GM23338 (cell line): ENCODE measurements around the gene S100A3. TPM values are rescaled to one million over a fixed set of nuclear protein-coding genes. Genes with fewer than 3 reads are reported as not detected.
"Not testable (repeated sequence)": the region's sequence is repeated elsewhere in the genome, so short reads cannot be mapped to it uniquely, and the experiment has no call there.

Experiments
- ATAC-seq: fragments of 200-7000 bp; cut with Tn5 transposase; 3 replicates; pipeline ENCODE4 v1.9.1; 2020
- DNase-seq: peaks from one replicate; pipeline ENCODE4 v3.0.0-alpha.2; 2015; ENCODE audit warnings: low spot score
- H2AFZ ChIP-seq: fragments of 200-600 bp; sonication (generic); 2 replicates; pipeline ENCODE4 v1.8.0; 2016; ENCODE audit warnings: antibody characterized with exemption, mild to moderate bottlenecking, moderate library complexity
- H3F3A ChIP-seq: fragments of 200-600 bp; sonication (generic); replicated peaks from 2 replicates; pipeline ENCODE4 v1.8.0; 2017; ENCODE audit warnings: antibody characterized with exemption, mixed run types, low read depth
- H3K27ac ChIP-seq: fragments of 200-600 bp; sonication (generic); 2 replicates; pipeline ENCODE4 v1.6.1; 2016; ENCODE audit warnings: low read depth
- H3K27me3 ChIP-seq: fragments of 200-600 bp; sonication (generic); 2 replicates; pipeline ENCODE4 v1.8.0; 2016; ENCODE audit warnings: mild to moderate bottlenecking, mixed run types, moderate library complexity; ENCODE audit not compliant: insufficient read depth
- H3K36me3 ChIP-seq: fragments of 200-600 bp; sonication (generic); 2 replicates; pipeline ENCODE4 v1.8.0; 2016; ENCODE audit warnings: mild to moderate bottlenecking; ENCODE audit not compliant: insufficient read depth
- H3K4me1 ChIP-seq: fragments of 200-600 bp; sonication (generic); 2 replicates; pipeline ENCODE4 v1.8.0; 2016; ENCODE audit warnings: mild to moderate bottlenecking, moderate library complexity; ENCODE audit not compliant: insufficient read depth
- H3K4me2 ChIP-seq: fragments of 200-600 bp; sonication (generic); 2 replicates; pipeline ENCODE4 v1.7.1; 2017; ENCODE audit warnings: mixed run types
- H3K4me3 ChIP-seq: fragments of 200-600 bp; sonication (generic); 2 replicates; pipeline ENCODE4 v1.6.1; 2016; ENCODE audit warnings: mixed run types
- H3K79me2 ChIP-seq: fragments of 200-600 bp; sonication (generic); replicated peaks from 2 replicates; pipeline ENCODE4 v1.8.0; 2017; ENCODE audit warnings: mild to moderate bottlenecking; ENCODE audit not compliant: insufficient read depth
- H3K9me2 ChIP-seq: fragments of 200-600 bp; sonication (generic); 2 replicates; pipeline ENCODE4 v1.8.0; 2017; ENCODE audit not compliant: insufficient read depth
- H4K20me1 ChIP-seq: fragments of 200-600 bp; sonication (generic); replicated peaks from 2 replicates; pipeline ENCODE4 v1.8.0; 2017; ENCODE audit warnings: mild to moderate bottlenecking; ENCODE audit not compliant: insufficient read depth
- H3K27ac Mint-ChIP-seq: 2 replicates; pipeline ENCODE4 v1.8.0; 2020; ENCODE audit warnings: inconsistent platforms, mild to moderate bottlenecking, moderate library complexity, mixed read lengths
- H3K27me3 Mint-ChIP-seq: 3 replicates; pipeline ENCODE4 v1.8.0; 2022; ENCODE audit warnings: low read depth, mild to moderate bottlenecking, moderate library complexity, mixed read lengths, inconsistent platforms; ENCODE audit not compliant: insufficient read depth, poor library complexity
- H3K36me3 Mint-ChIP-seq: 3 replicates; pipeline ENCODE4 v1.8.0; 2021; ENCODE audit warnings: low read depth, mild to moderate bottlenecking, inconsistent platforms, moderate library complexity, mixed read lengths
- H3K4me1 Mint-ChIP-seq: 3 replicates; pipeline ENCODE4 v1.8.0; 2020; ENCODE audit warnings: mild to moderate bottlenecking, inconsistent platforms, mixed read lengths
- H3K4me3 Mint-ChIP-seq: 3 replicates; pipeline ENCODE4 v1.8.0; 2021; ENCODE audit warnings: moderate library complexity, mild to moderate bottlenecking, inconsistent platforms, mixed read lengths
- H3K9me3 Mint-ChIP-seq: 3 replicates; pipeline ENCODE4 v1.8.0; 2020; ENCODE audit warnings: moderate library complexity, mild to moderate bottlenecking, inconsistent platforms, mixed read lengths
- CREB1 ChIP-seq: fragments of 250-450 bp; sonication (Bioruptor Pico); IDR thresholded peaks from 2 replicates; pipeline ENCODE4 v1.5.0; 2020; ENCODE audit warnings: low read depth, mild to moderate bottlenecking, moderate library complexity
- EZH2 ChIP-seq: fragments of 200-600 bp; sonication (generic); IDR thresholded peaks from one replicate; pipeline ENCODE4 v1.8.0; 2017; ENCODE audit warnings: antibody characterized with exemption, mild to moderate bottlenecking, low read depth; ENCODE audit not compliant: unreplicated experiment
- EZH2phosphoT487 ChIP-seq: fragments of 200-600 bp; sonication (generic); IDR thresholded peaks from one replicate; pipeline ENCODE4 v1.8.1; 2018; ENCODE audit warnings: antibody characterized with exemption; ENCODE audit not compliant: unreplicated experiment
- JUNB ChIP-seq: IDR thresholded peaks from one replicate; pipeline ENCODE4 v1.6.1; 2016; ENCODE audit warnings: antibody characterized with exemption; ENCODE audit not compliant: unreplicated experiment
- NANOG ChIP-seq: IDR thresholded peaks from 2 replicates; pipeline ENCODE4 v1.6.1; 2016; ENCODE audit warnings: antibody characterized with exemption, borderline replicate concordance
- POLR2AphosphoS5 ChIP-seq: IDR thresholded peaks from 2 replicates; pipeline ENCODE4 v1.6.1; 2016; ENCODE audit warnings: antibody characterized with exemption, low read depth
- STAT1 ChIP-seq: IDR thresholded peaks from one replicate; pipeline ENCODE4 v1.6.1; 2016; ENCODE audit warnings: antibody characterized with exemption; ENCODE audit not compliant: unreplicated experiment
- ZNF114 ChIP-seq: fragments of 250-450 bp; sonication (Bioruptor Pico); IDR thresholded peaks from 2 replicates; pipeline ENCODE4 v1.5.0; 2020; ENCODE audit warnings: mild to moderate bottlenecking, moderate library complexity
- ZNF331 ChIP-seq: fragments of 250-450 bp; sonication (Bioruptor Pico); IDR thresholded peaks from 2 replicates; pipeline ENCODE4 v1.5.0; 2020; ENCODE audit warnings: low read depth, mild to moderate bottlenecking, moderate library complexity
- polyA plus RNA-seq: library from polyadenylated mRNA; unstranded; fragments of >200 nt; fragmentation: Nextera tagmentation; extraction: Ambion mirVana; gene quantifications from 2 replicates; pipeline ENCODE4 v1.2.1, GENCODE V29; 2016
- total RNA-seq: library from RNA; depleted of rRNA; stranded (reverse); fragments of >200 nt; shearing (Covaris generic); gene quantifications from 2 replicates; pipeline ENCODE4 v1.2.3, GENCODE V29; 2014
- TF ChIP-seq, protein P1 (sequence below): fragments of 250-450 bp; sonication (Bioruptor Pico); IDR thresholded peaks from 2 replicates; pipeline ENCODE4 v1.5.0; 2020; ENCODE audit warnings: mild to moderate bottlenecking, moderate library complexity
- TF ChIP-seq, protein P2 (sequence below), 2 experiments: fragments of 200-600 bp in 1 of 2; sonication (generic) in 1 of 2; conservative IDR thresholded peaks; 2 replicates each; pipeline versions ENCODE4 v1.5.1 to v1.6.1; 2016 to 2017; ENCODE audit warnings: antibody characterized with exemption in 2 of 2, low read depth in 2 of 2, mild to moderate bottlenecking in 2 of 2, moderate library complexity in 1 of 2
- TF ChIP-seq, protein P3 (sequence below): IDR thresholded peaks from 2 replicates; pipeline ENCODE4 v1.6.1; 2016; ENCODE audit warnings: antibody characterized with exemption

S100A3 gene
- total and polyA plus RNA-seq, 2 experiments from 2014 or later = not detected

DNA sequence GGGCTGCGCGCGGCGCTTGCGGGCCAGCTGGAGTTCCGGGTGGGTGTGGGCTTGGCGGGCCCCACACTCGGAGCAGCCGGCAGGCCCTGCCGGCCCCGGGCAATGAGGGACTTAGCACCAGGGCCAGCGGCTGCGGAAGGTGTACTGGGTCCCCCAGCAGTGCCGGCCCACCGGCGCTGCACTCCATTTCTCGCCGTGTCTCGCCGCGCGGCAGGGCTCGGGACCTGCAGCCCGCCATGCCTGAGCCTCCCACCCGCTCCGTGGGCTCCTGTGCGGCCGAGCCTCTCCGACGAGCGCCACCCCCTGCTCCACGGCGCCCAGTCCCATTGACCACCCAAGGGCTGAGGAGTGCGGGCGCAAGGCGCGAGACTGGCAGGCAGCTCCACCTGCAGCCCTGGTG lies 27.2 kb downstream of the S100A3 start:
- not testable (repeated sequence) for ATAC-seq, H3K27ac ChIP-seq, H3K4me3 Mint-ChIP-seq, H4K20me1 ChIP-seq, H3K79me2 ChIP-seq, H3F3A ChIP-seq, H3K9me2 ChIP-seq, H3K27ac Mint-ChIP-seq, H2AFZ ChIP-seq, H3K36me3 ChIP-seq, H3K4me3 ChIP-seq, H3K36me3 Mint-ChIP-seq, H3K4me2 ChIP-seq, DNase-seq
- Histone ChIP-seq H3K27me3 (peaks cover 29% of the 10 kb centered on the region), H3K4me1 (peaks cover 13% of the 10 kb centered on the region; the same call in 1 of the 2 replicates)
- Mint-ChIP-seq H3K4me1 (peaks cover 31% of the 10 kb centered on the region), H3K27me3 (peaks cover 11% of the 10 kb centered on the region), H3K9me3 (peaks cover 10% of the 10 kb centered on the region; the same call in 1 of the 3 replicates)

DNA sequence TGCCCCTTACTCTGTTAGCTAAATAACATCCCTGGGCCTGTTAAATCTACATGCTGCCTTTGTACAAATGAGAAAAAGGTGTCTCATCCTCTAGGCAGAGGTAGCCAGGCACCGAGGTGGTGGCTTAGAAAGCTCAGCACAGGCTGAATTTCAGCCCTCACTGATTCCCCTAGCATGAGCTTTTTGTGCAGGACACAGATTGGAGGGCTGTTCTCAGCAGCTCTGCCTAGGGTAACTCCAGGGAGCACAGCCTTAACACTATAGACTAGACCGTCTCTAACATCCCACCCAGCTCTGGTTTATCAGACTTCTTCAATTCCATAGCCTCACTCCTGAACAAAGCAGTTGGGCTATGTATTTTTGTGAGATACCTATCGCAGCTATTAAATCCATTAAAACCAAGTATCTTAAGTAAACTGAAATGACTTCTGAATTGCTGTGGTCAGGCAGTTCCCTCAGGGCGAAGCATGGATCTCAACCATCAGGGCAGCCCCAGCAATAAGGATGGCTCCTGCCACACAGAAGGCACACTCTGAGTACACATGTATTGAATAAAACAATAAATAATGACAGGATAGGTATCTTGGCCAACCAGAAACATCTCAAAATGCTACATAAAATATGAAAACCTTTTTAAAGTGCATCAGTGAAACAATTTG lies 28.1 kb downstream of the S100A3 start:
- peaks cover 13% of the 10 kb centered on the region; the same call in 1 of the 2 replicates for H3K4me1 ChIP-seq
- peaks cover 38% of the 10 kb centered on the region for H3K27me3 ChIP-seq
- H3K4me3 ChIP-seq = no peak overlapping the region
- no peaks in the 10 kb centered on the region for H3K36me3 ChIP-seq
- no peak overlapping the region for H3K27ac ChIP-seq
- ATAC-seq = peak; percentile 45
- no peaks in the 10 kb centered on the region for H3F3A ChIP-seq
- H3K9me2 ChIP-seq = no peaks in the 10 kb centered on the region
- no peak overlapping the region for H2AFZ ChIP-seq
- Mint-ChIP-seq H3K27ac (no peak overlapping the region), H3K4me3 (no peak overlapping the region; the same call in 2 of the 3 replicates), H3K36me3 (no peaks in the 10 kb centered on the region), H3K9me3 (peaks cover 10% of the 10 kb centered on the region; the same call in 1 of the 3 replicates), H3K27me3 (peaks cover 17% of the 10 kb centered on the region), H3K4me1 (peaks cover 28% of the 10 kb centered on the region)
- DNase-seq = no peak
- no peaks in the 10 kb centered on the region for H4K20me1 ChIP-seq
- no peaks in the 10 kb centered on the region for H3K79me2 ChIP-seq
- H3K4me2 ChIP-seq = 0 out of 2 replicates have a peak overlapping the region, but pooled peaks have one; percentile 50
- no peak for TF ChIP-seq NANOG
- TF ChIP-seq ZNF331 = no peak
- TF ChIP-seq, protein P1, sequence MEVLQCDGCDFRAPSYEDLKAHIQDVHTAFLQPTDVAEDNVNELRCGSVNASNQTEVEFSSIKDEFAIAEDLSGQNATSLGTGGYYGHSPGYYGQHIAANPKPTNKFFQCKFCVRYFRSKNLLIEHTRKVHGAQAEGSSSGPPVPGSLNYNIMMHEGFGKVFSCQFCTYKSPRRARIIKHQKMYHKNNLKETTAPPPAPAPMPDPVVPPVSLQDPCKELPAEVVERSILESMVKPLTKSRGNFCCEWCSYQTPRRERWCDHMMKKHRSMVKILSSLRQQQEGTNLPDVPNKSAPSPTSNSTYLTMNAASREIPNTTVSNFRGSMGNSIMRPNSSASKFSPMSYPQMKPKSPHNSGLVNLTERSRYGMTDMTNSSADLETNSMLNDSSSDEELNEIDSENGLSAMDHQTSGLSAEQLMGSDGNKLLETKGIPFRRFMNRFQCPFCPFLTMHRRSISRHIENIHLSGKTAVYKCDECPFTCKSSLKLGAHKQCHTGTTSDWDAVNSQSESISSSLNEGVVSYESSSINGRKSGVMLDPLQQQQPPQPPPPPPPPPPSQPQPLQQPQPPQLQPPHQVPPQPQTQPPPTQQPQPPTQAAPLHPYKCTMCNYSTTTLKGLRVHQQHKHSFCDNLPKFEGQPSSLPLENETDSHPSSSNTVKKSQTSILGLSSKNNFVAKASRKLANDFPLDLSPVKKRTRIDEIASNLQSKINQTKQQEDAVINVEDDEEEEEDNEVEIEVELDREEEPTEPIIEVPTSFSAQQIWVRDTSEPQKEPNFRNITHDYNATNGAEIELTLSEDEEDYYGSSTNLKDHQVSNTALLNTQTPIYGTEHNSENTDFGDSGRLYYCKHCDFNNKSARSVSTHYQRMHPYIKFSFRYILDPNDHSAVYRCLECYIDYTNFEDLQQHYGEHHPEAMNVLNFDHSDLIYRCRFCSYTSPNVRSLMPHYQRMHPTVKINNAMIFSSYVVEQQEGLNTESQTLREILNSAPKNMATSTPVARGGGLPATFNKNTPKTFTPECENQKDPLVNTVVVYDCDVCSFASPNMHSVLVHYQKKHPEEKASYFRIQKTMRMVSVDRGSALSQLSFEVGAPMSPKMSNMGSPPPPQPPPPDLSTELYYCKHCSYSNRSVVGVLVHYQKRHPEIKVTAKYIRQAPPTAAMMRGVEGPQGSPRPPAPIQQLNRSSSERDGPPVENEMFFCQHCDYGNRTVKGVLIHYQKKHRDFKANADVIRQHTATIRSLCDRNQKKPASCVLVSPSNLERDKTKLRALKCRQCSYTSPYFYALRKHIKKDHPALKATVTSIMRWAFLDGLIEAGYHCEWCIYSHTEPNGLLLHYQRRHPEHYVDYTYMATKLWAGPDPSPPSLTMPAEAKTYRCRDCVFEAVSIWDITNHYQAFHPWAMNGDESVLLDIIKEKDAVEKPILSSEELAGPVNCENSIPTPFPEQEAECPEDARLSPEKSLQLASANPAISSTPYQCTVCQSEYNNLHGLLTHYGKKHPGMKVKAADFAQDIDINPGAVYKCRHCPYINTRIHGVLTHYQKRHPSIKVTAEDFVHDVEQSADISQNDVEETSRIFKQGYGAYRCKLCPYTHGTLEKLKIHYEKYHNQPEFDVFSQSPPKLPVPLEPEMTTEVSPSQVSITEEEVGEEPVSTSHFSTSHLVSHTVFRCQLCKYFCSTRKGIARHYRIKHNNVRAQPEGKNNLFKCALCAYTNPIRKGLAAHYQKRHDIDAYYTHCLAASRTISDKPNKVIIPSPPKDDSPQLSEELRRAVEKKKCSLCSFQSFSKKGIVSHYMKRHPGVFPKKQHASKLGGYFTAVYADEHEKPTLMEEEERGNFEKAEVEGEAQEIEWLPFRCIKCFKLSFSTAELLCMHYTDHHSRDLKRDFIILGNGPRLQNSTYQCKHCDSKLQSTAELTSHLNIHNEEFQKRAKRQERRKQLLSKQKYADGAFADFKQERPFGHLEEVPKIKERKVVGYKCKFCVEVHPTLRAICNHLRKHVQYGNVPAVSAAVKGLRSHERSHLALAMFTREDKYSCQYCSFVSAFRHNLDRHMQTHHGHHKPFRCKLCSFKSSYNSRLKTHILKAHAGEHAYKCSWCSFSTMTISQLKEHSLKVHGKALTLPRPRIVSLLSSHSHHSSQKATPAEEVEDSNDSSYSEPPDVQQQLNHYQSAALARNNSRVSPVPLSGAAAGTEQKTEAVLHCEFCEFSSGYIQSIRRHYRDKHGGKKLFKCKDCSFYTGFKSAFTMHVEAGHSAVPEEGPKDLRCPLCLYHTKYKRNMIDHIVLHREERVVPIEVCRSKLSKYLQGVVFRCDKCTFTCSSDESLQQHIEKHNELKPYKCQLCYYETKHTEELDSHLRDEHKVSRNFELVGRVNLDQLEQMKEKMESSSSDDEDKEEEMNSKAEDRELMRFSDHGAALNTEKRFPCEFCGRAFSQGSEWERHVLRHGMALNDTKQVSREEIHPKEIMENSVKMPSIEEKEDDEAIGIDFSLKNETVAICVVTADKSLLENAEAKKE (CRISPR knock-in tag) = no peak
- TF ChIP-seq, protein P2, sequence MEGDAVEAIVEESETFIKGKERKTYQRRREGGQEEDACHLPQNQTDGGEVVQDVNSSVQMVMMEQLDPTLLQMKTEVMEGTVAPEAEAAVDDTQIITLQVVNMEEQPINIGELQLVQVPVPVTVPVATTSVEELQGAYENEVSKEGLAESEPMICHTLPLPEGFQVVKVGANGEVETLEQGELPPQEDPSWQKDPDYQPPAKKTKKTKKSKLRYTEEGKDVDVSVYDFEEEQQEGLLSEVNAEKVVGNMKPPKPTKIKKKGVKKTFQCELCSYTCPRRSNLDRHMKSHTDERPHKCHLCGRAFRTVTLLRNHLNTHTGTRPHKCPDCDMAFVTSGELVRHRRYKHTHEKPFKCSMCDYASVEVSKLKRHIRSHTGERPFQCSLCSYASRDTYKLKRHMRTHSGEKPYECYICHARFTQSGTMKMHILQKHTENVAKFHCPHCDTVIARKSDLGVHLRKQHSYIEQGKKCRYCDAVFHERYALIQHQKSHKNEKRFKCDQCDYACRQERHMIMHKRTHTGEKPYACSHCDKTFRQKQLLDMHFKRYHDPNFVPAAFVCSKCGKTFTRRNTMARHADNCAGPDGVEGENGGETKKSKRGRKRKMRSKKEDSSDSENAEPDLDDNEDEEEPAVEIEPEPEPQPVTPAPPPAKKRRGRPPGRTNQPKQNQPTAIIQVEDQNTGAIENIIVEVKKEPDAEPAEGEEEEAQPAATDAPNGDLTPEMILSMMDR (conservative IDR thresholded peaks at IDR 0.05; ENCODE audit: low read depth in 2 of 2) = no peak
- TF ChIP-seq, protein P3, sequence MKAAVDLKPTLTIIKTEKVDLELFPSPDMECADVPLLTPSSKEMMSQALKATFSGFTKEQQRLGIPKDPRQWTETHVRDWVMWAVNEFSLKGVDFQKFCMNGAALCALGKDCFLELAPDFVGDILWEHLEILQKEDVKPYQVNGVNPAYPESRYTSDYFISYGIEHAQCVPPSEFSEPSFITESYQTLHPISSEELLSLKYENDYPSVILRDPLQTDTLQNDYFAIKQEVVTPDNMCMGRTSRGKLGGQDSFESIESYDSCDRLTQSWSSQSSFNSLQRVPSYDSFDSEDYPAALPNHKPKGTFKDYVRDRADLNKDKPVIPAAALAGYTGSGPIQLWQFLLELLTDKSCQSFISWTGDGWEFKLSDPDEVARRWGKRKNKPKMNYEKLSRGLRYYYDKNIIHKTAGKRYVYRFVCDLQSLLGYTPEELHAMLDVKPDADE = no peak
- no peak for TF ChIP-seq ZNF114 (CRISPR knock-in tag)
- TF ChIP-seq STAT1 = no peak
- no peak for TF ChIP-seq POLR2AphosphoS5
- no peak for TF ChIP-seq JUNB
- TF ChIP-seq EZH2 = no peak
- TF ChIP-seq CREB1 (CRISPR knock-in tag) = no peak
- no peak for TF ChIP-seq EZH2phosphoT487
